ENCODE data around the gene SLC7A4.
"Not testable (repeated sequence)": the region's sequence is repeated elsewhere in the genome, so short reads cannot be mapped to it uniquely, and the experiment has no call there.

The SLC7A4 gene

DNA sequence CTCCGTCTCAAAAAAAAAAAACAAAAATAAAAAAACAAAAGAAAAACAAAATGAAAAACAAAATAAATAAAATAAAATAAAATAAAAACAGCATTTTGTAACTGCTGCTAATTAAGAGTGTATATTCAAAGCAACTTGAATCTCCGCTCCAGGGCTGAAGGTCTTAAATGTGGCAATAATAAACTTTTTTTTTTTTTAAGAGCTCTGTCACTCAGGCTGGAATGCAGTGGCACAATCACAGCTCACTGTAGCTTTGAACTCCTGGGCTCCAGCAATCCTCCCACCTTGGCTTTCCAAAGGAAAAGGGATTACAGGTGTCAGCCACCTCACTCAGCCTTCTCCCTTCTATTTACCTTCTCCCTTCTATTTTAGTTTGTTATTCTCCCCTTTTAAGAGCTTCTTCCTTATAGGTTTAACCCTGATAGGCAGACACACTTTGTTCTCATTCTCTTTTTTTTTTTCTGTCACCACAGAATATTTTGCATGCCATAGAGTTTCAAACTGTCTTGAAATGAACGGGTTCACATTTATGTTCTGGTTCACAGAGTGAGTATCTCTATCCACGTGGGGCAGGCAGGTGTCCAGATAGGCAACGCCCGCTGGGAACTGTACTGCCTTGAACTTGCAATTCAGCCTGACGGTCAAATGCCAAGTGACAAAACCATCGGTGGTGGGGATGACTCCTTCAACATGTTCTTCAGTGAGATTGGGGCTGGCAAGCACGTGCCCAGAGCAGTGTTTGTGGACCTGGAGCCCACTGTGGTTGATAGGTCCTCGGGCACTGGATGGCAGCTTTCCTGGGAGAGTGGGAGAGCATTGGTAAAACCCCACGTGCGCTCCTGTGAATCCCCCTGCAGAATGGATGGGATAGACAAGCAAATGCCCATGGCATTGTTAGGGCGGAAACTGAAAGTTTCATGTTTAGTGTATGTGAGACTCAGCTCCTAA is 32.8 kb upstream of the SLC7A4 start:
- no peak for DNase-seq (ENCODE audit: low spot score)

DNA sequence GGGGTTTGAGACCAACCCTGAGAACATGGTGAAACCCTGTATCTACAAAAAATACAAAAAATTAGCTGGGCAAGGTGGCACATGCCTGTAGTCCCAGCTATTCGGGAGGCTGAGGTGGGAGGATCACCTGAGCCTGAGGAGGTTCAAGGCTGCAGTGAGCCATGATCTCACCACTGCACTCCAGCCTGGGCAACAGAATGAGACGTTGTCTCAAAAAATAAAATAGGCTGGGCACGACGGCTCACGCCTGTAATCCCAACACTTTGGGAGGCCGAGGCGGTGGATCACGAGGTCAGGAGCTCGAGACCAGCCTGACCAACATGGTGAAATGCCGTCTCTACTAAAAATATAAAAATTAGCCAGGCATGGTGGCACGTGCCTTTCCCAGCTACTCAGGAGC is 32.1 kb upstream of the SLC7A4 start:
- not testable (repeated sequence) for DNase-seq (ENCODE audit: low spot score)

DNA sequence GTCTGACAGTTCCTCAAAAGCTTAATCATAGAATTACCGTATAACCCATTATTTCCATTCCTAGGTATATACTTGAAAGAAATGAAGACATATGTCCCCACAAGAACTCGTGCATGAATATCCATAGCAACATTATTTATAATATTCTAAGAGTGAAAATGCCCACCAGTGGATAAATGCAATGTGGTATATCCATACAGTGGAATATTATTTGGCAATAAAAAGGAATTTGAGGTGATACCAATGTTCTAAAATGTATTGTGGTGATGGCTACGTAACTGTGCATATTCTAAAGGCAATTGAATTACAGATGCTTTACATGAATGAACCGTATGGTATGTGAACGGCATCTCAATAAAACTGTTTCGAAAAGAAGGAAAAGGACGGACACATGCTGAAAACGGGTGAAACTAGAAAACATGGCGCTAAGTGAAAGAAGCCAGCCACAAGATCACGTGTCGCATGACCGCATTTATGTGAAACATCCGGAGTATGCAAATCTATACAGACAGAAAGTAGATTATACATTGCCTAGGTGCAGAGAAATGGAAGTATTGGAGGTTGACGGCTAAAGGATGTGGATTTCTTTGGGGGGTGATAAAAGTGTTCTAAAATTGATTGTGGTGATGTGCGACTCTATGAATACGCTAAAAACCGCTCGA is 29.4 kb upstream of the SLC7A4 start:
- not testable (repeated sequence) for DNase-seq (ENCODE audit: low spot score)

DNA sequence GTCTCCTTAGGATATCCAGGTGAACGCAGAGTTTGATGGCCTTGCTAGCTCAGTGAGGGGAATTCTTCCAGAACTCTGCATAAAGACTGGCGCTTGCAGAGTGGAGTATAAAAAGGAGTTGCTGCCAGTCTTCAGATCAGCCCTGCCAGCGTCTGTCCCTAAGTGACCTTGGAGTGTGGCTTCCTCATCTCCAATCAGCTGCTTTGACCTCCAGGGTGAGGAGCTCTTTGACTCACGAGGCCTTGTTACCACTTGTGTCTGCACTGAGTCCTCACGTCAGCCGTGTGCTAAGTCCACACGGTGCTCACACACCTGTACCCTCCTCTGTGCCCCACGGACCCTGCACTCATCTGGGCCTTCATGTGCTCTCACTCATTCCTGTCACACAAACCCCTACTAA is 28.0 kb upstream of the SLC7A4 start:
- not testable (repeated sequence) for DNase-seq (ENCODE audit: low spot score)

DNA sequence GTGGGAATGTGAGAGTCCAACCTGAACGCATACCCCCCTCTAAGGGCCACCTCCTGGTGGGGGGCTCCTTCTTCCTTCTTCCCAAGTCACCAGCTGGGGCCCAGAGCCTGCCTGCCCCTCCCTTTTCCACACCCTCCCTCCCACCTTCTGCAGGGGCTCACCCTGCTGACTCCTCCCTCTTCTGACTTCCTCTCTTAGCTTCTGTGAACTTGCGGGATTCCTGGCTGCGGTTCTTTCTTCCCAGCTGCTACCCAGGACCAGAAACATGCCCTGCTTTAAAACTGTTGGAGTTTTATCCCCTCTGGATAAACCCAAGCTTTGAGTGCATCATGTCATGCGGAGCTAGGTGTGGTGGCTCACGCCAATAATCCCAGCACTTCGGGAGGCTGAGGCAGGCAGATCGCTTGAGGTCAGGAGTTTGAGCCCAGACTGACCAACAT is 23.5 kb upstream of the SLC7A4 start:
- no peak for DNase-seq (ENCODE audit: low spot score)

DNA sequence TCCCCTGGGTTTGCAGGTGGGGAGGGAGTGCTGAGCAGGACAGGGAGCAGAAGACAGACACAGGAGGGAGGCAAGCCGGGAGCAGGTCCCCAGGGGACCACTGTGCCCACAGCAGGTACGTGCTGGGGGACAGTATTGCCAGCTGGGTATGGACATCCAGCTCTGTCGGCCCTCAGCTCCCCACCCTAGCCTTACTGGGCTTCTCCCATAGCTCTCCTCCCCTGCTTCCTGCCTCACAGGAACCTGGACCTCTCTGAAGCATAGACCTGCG is 23.1 kb upstream of the SLC7A4 start:
- no peak for DNase-seq (ENCODE audit: low spot score)

DNA sequence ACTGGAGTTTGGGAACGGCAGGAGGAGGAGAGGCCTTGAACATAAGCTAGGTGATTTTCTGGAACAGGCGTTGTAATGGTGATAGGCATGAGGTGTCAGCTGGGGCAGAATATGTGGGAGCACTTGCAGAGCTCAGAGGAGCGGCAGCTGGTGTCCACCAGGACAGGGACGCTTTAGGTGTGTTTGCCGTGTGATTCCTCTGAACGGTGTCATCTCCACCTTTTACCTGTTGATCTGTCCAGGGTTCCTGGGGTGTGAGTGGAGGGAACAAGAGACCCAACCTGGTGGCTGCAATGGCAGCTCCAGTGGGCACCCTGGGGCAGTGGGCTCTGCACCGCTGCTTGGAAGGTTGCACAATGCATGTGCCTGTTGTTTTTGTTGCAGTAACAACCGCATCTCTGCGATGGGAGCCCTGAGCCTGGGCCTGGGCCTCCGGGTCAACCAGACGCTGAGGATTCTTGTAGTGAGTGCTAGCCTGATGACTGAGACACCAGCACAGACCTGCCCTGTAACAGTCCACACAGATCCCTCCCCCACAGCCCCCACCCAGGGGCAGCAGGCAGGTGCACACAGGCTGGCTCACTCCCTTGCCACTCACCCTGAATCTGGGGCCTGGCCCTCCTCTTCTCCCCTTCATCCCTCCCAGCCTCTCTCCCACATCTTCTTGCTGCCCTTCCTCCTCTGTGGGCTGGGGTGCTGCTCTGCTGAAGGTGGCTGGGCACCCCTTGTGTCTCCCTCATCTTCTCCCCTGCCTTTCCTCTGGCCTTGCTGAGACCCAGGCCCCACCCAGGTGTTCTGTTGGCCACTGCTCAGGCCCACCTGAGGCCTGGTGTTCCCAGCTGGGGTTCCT is 22.6 kb upstream of the SLC7A4 start:
- no peak for DNase-seq (ENCODE audit: low spot score)

DNA sequence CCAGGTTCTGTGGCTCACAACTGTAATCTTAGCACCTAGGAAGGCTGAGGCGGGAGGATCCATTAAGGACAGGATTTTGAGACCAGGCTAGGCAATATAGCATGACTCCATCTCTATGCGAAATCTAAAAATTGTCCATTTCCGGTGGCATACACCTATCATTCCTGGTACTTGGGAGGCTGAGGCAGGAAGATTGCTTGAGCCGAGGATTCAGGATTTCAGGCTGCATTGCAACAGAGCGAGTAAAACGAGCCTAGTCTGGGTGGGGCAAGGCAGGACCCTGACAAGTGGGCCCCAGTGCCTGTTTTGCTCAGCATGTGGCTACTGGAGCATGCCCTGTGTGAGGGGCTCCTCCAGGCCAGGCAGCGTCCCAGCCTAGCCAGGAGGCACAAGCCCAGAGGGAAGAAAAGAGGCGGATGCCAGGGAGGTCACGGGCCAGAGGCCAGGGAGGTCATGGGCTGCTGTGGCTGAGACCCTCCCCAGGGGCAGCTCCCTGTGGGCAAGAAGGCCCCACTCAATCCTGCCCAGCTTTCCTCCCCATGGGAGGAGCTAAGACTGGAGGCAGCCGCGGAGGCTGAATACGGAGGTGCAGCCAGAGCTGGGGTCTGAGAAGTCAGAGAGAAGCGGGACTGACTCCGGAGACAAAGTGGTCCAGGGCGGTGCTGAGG is 21.8 kb upstream of the SLC7A4 start:
- no peak for DNase-seq (ENCODE audit: low spot score)

DNA sequence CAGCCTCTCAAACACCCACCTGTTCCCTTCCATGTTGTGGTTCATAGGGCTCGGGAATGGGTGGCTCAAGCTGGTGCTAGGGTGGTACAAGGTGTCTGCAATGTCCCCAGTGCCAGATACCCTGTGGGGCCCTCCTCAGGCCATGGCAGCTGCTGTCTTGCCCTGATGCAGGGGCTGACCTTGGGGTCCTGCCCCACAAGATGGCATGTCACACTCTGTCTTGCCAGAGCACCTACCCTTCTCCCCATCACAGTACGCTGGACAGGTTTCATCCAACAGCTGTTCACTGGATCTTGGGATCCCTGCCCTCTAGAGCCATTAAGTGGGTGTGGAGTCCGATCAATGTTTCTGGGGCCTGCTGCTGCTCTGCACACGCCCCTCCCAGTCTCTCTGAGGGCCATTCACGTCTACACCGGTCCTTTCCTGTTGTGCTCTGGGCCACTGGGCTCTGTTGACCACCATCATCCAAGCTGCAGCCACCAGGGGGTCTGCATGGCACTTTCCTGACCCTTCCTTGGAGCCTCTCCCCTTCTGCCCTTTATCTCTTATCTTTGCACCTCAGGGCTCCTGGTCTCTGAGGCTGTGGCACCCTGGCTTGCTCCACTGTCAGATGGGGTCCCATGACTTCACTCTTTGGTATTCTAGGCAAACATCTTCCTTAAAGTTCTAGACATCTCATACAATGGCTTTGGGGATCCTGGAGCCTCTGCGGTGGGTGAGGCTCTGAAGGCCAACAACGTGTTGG is 20.5 kb upstream of the SLC7A4 start:
- DNase-seq (ENCODE audit: low spot score) = no peak

DNA sequence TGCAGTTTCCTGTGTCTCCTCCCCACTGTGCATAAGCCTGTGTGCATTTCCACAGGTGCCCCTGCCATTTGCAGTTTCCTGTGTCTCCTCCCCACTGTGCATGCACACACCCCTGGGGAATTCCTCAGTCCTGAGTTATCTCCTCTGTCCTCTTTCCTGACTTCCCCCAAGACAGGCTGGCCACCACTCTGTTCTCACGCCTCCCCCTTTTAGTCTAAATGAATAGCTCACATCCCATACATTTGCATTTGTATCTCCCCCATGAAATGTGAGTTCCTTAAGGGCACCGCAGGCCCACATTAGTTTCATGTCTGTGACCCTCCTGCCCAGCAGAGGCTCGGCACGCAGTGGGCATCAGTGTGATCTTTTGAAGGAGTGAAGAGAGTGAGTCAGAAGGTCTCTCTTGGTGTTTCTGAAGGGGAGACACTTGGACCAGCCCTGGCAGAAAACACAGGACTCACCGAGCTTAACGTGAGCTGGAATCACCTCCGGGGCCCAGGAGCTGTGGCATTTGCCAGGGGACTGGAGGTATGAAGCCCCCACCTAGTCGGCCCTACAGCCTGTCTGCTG is 19.6 kb upstream of the SLC7A4 start:
- no peak for DNase-seq (ENCODE audit: low spot score)

DNA sequence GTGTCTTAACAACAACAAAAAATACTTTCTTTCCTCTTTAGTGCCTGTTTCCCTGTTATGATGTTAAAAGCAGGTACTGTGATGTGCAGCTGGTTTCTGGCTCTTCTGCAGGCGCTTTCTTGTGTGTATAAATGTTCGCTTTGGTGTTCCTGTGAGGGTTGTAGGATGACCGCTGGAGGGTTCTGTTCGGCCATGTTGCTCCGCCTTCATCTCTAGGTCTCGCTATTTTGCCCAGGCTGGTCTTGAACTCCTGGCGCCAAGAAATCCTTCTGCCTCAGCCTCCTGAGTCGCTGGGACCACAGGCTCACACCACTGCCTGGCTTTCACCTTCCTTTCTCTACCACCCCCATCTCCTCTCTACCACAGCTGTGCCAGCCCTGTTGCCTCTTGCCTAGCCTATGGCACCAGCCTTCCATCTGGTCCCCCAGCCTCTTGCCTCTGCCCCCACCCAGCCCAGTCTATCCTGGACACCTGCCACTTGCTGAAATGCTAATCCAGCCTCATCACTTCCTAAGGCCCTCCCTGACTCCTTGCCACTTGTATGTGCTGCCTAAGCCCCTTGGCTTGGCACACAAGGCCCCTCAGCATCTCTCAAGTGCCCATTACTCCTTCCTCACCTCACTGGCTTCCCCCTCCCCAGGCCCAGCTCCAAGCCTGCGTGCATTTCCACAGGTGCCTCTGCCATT is 18.9 kb upstream of the SLC7A4 start:
- DNase-seq (ENCODE audit: low spot score) = no peak

DNA sequence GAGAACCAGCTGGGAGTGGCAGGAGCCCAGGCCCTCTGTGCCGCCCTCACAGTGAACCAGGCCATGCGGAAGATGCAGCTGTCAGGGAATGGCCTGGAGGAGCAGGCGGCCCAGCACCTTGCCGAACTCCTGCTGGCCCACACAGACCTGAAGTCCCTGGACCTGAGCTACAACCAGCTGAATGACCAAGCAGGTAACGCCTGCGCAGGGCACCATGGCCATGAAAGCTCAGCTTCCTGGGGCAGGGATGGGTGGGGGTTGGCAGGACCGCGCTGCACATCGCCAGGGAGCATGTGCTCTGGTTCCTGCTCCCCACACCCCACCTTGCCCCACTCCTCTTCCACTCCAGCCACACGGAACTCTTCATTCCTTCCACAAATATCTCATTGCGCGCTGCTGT is 16.6 kb upstream of the SLC7A4 start:
- not testable (repeated sequence) for DNase-seq (ENCODE audit: low spot score)

DNA sequence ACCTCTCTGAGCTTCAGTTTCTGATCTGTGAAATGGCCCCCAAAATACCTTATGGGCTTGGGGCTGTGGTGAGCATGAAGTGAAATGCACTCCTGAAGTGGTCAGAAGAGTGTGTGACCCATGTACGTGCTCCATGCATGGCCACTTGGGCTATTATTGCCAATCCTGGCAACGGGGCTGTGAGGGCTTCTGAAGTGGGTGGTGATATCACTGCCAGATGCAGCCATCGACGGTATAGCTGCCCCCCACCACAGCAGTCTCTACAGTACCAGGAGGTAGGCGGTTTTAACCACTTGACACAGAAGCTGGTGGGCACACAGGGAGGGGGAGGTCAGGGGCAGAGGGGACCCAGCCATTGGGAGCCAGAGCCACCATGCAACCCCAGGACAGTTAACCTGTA is 16.1 kb upstream of the SLC7A4 start:
- DNase-seq (ENCODE audit: low spot score) = not testable (repeated sequence)

DNA sequence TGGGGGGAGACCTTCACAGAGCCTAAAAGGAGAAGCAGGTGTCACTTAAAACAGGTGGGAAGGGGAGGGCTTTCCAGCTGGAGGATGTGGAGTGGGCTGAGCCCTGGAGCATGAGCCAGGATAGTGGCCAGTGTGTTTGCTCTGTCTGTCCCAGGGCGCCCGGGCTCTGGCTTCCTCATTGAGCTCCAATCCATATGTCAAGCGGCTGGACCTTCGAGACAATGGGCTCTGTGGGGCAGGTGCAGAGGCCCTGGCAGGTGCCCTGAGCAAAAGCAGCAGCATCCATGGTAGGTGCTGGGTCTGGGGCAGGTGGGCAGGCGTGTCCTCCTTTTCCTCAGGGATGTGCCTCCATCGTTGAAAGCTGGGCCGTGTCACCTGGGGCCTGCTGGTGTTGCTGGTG is 15.4 kb upstream of the SLC7A4 start:
- DNase-seq (ENCODE audit: low spot score) = no peak

DNA sequence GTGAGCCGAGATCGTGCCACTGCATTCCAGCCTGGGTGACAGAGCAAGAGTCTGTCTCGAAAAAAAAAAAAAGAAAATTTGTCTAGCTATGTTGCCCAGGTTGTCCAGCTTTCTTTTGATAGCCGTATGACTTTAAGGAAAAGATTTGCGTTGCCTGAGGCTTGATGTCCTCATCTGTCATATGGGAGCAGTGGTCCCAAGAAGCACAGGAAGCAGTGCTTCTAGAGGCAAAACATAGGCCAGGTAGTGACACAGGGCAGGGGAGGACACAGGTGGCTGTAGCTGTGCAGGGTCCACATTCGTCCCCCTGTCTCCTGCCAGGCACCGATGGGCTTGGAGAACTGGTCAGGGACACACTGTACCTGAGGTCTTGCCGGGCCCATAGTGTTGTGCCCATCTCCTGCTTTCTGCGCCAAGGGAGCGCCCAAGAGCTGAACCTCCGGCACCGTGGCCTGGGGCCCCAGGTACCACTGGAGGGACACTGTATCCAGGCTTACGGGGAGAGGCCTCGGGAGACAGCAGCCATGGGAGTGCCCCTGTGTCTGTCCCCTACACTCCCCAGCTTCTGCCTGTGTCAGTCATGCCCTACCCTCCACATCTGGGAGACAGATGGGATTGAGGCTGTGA is 14.8 kb upstream of the SLC7A4 start:
- DNase-seq (ENCODE audit: low spot score) = no peak

DNA sequence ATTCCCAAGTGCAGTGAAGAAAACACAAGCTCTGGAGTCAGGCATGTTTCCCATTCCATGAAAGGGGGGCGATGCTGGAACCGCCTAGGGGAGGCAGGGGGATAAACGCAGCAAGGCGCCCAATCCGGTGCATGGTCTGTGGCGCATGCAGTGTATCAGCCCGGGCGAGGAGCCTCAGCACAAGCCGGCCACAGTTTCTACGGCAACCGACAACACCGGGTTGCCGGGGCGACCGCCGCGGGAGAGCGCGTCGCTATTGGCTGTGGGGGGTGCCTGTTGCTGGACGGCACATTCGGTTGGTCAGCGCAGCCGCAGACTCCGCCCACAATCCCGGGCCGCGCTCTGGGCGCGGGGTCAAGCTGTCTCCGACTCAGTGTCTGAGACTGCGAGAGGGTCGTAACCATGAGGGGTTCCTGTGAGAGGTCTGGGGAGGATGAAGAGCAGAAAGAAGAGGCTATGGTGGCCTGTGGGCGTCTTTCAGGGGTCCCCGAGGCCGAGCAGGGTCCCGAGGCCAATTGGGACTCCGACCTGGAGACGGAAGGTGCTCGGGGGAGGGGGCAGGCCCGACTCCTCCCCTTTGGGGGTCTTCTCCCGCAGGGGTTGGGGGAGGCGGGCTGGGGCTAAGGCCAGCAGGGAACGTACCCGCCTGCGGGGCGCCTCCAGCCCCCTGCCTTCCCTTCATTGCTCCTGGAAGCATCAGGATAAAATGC is 13.4 kb upstream of the SLC7A4 start, which contains the start of gene LRRC74B:
Gene LRRC74B, plus strand, starts transcription at position 362 of the 710 bp plus-strand sequence. Its CDS starts 41 bp downstream, at position 403.
- peak; percentile 80 for DNase-seq (ENCODE audit: low spot score)

DNA sequence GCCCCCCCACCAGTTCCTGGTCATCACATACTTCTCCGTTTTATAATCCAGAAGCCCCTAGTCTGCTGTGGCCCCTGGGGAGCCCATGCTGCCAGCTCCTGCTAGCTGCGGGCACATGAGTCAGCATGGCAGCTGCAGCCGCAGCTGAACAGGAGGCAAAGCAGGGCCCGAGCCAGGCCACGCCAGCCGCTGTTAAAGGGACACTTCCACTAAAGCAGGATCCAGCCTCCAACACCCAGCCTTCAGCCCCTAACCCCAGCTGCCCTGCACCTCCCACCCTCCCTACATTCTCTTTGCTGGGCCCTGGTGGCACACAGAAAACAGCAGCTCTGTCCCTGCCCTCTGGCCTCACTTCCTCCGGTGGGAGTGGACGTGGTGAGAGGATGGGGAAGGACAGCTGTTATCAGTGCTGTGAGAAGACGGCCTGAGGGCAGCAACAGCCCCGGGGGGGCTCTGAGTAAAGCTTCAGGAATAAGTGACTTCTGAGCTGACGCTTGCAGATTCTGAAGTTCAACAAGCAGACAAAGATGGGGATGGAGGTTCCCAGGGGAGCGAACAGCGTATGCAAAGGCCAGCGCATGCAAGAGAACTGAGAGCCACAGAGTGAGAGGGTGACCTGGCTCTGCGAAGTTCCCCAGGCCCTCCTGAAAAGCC is 12.7 kb upstream of the SLC7A4 start:
- no peak for DNase-seq (ENCODE audit: low spot score)

DNA sequence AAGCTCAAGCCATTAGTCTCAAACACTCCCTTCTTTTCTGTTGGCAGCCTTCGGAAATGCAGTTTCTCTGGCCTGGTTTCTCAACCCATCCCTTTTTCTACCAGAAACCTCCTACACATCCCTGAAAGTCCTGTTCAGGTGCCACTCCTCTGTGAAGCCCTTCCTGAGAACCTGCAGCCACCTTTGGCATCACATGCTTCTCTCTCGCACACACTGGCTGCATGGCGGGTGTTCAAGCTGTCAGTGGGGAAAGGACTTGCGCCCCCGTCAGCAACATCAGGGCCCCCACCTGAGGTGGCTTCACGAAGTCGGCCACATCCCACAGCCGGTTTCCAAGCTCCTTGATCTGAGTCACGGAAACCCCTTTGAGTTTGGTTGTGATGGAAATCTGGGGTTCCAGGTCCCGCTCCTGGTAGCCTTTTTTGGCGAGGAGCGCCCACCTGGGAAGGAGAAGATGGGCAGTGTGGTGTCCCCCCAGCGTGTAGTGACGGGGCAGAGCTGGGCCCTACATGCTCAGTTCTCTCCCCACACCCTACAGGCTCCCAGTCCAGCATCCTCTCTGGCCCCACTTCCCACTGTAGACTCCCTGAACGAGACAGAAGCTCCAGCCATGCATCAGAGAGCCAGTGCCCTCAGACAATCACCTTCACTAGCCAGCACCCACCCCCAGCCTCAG is 11.6 kb upstream of the SLC7A4 start:
- DNase-seq (ENCODE audit: low spot score) = no peak

Measured in globus pallidus (tissue), 1 donor.